Esophagus muscularis mucosa (tissue), 3 donors: ENCODE results near the gene FXYD4.

Source experiments
- CTCF ChIP-seq, 3 experiments: fragments of 200-600 bp in 2 of 3; fragments of 450-650 bp in 1 of 3; sonication (generic) in 2 of 3; IDR thresholded peaks; one replicate each; pipeline ENCODE4 v1.5.1; 2017 to 2019; ENCODE audit warnings: antibody characterized with exemption in 3 of 3, mild to moderate bottlenecking in 2 of 3, moderate library complexity in 1 of 3
- POLR2AphosphoS5 ChIP-seq, 2 donors: sonication (generic); formaldehyde crosslinking; IDR thresholded peaks; one replicate each; pipeline ENCODE4 v1.6.1; 2017; ENCODE audit warnings: antibody characterized with exemption in 2 of 2

GRCh38 chr10:43391496-43391895, 20.1 kb downstream of the FXYD4 start:
- TF ChIP-seq CTCF (IDR thresholded peaks at IDR 0.05), result no peak
- no peak for TF ChIP-seq POLR2AphosphoS5 (IDR thresholded peaks at IDR 0.05)
